H1 (cell line): ENCODE results near the gene UBAP1.

Experiments
- CTCF ChIP-seq, 3 experiments: IDR thresholded peaks; 1 replicate in 2 of 3; 2 replicates in 1 of 3; pipeline versions ENCODE4 v1.5.1 to v1.6.1; 2011; ENCODE audit warnings: low read length in 3 of 3, mild to moderate bottlenecking in 3 of 3, inconsistent platforms in 2 of 3, low read depth in 1 of 3, moderate library complexity in 1 of 3; ENCODE audit not compliant: insufficient read depth in 1 of 3; ENCODE audit errors: control extremely low read depth in 1 of 3
- JUND ChIP-seq: IDR thresholded peaks from 2 replicates; pipeline ENCODE4 v1.6.1; 2011; ENCODE audit warnings: mild to moderate bottlenecking, improper control_type of control experiment, low read length

GRCh38 chr9:34237836-34238235 is 59.0 kb downstream of the UBAP1 start:
- TF ChIP-seq JUND (no peak), CTCF (IDR thresholded peaks at IDR 0.05; ENCODE audit: control extremely low read depth in 1 of 3, insufficient read depth in 1 of 3, low read depth in 1 of 3, low read length in 3 of 3) (no peak)
